ENCODE measurements around the gene ANKZF1.

- no peak for TF ChIP-seq TOX (CRISPR knock-in tag; IDR thresholded peaks at IDR 0.05; ENCODE audit: borderline replicate concordance)
- no peak for TF ChIP-seq ARNTL (CRISPR knock-in tag; IDR thresholded peaks at IDR 0.05; ENCODE audit: borderline replicate concordance, low read depth)
- TF ChIP-seq PPARA (CRISPR knock-in tag; IDR thresholded peaks at IDR 0.05; ENCODE audit: borderline replicate concordance), result no peak
- TF ChIP-seq BACH2 (CRISPR knock-in tag; IDR thresholded peaks at IDR 0.05; ENCODE audit: borderline replicate concordance), result no peak
These were observed 42.8 kb downstream of the ANKZF1 start for GRCh38 chr2:219272356-219272755.

Measured in SK-N-SH treated with all-trans-retinoic acid at 6 μM for 48 hours (cell line).